Thyroid gland (tissue), 4 donors: Measurements from ENCODE around the gene ITPKB. TPM values are rescaled to one million over a fixed set of nuclear protein-coding genes. Genes with fewer than 3 reads are reported as not detected.

Experiments used
- DNase-seq, 2 donors: peaks; one replicate each; pipeline ENCODE4 v3.0.0-alpha.2; 2019
- H3K27ac ChIP-seq, 3 donors: fragments of 200-600 bp; sonication (generic); 1 replicate in 2 of 3; 2 replicates in 1 of 3; pipeline ENCODE4 v1.5.1; 2016 to 2019; ENCODE audit warnings: mild to moderate bottlenecking in 1 of 3, moderate library complexity in 1 of 3
- H3K27me3 ChIP-seq: fragments of 200-600 bp; sonication (generic); one replicate; pipeline ENCODE4 v1.5.1; 2019
- H3K36me3 ChIP-seq, 2 donors: fragments of 200-600 bp; sonication (generic); one replicate each; pipeline ENCODE4 v1.5.1; 2016 to 2019
- H3K4me1 ChIP-seq, 2 donors: fragments of 200-600 bp; sonication (generic); one replicate each; pipeline ENCODE4 v1.5.1; 2017 to 2019
- H3K4me3 ChIP-seq, 3 donors: fragments of 200-600 bp; sonication (generic); replicated peaks in 1 of 3; 1 replicate in 2 of 3; 2 replicates in 1 of 3; pipeline ENCODE4 v1.5.1; 2016; ENCODE audit warnings: mild to moderate bottlenecking in 1 of 3
- H3K9me3 ChIP-seq: fragments of 200-600 bp; sonication (generic); one replicate; pipeline ENCODE4 v1.5.1; 2017
- POLR2A ChIP-seq, 2 donors: fragments of 450-650 bp; IDR thresholded peaks; one replicate each; pipeline ENCODE4 v1.6.1; 2017; ENCODE audit warnings: antibody characterized with exemption in 2 of 2, mild to moderate bottlenecking in 2 of 2, moderate library complexity in 1 of 2
- WGBS, 2 donors: methylation state at CpG; one replicate each; pipeline ENCODE4 v1.1.5; 2017; 5-methylcytosine and 5-hydroxymethylcytosine counted together
- intact Hi-C: fragments of 100-400 bp; cut with DNase I; formaldehyde crosslinking; loops from one replicate; pipeline ENCODE4 v1.15.1; 2023
- total RNA-seq, 4 donors: library from RNA; depleted of rRNA; stranded (reverse); fragments of >200 nt; gene quantifications; one replicate each; pipeline ENCODE4 v1.2.3, GENCODE V29; 2016
- TF ChIP-seq, protein P1 (sequence below), 6 experiments: fragments of 200-600 bp in 3 of 6; fragments of 450-650 bp in 3 of 6; sonication (generic) in 3 of 6; IDR thresholded peaks; one replicate each; pipeline ENCODE4 v1.5.1; 2016 to 2019; ENCODE audit warnings: antibody characterized with exemption in 6 of 6, mild to moderate bottlenecking in 2 of 6, inconsistent platforms in 1 of 6, moderate library complexity in 1 of 6

Gene ITPKB
- total RNA-seq, 4 donors from 2014 or later = 19.1 to 24.0 (median 22.2) TPM

DNA sequence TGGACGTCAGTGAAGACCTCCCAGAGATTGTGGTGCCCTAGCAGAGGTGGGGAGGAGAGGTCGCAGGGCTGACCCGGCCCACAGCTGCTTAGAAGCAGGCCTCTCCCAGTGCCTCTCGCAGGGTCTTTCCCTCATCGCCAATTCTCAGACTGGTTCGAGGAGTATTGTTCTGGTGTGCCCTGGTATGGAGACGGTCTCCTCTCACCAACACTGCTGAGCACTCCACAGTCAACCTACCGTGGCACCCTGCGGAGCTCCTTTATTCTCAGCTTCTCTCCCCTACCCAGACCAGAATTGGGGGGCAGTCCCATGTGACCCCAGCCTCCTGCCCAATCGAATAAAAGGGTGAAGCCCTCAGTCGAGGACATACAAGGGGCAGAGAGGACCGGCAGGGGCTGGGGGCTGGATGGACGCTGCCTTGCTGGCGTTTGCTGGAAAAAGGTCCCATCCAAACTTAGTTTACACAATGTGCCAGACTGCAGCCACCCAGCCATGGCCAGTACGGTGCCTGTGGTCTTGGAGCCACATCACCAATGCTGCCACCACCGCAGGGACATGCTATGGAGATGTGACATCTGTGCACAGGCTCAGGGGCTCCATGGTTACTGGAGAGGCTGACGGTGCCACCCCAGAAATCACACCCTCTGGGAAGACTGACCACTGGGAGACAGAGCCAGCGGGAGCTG lies 109.7 kb downstream of the ITPKB start:
- H3K27ac ChIP-seq = no peak overlapping the region
- peaks cover 0 to 11% of the 10 kb centered on the region in 2 donors for H3K4me1 ChIP-seq
- H3K36me3 ChIP-seq = no peaks in the 10 kb centered on the region
- H3K9me3 ChIP-seq = no peaks in the 10 kb centered on the region
- no peaks in the 10 kb centered on the region for H3K27me3 ChIP-seq
- 86% methylated on average over 15 to 17 of the region's 18 CpGs for WGBS, 2 donors
- H3K4me3 ChIP-seq = no peak overlapping the region
- TF ChIP-seq, protein P1, sequence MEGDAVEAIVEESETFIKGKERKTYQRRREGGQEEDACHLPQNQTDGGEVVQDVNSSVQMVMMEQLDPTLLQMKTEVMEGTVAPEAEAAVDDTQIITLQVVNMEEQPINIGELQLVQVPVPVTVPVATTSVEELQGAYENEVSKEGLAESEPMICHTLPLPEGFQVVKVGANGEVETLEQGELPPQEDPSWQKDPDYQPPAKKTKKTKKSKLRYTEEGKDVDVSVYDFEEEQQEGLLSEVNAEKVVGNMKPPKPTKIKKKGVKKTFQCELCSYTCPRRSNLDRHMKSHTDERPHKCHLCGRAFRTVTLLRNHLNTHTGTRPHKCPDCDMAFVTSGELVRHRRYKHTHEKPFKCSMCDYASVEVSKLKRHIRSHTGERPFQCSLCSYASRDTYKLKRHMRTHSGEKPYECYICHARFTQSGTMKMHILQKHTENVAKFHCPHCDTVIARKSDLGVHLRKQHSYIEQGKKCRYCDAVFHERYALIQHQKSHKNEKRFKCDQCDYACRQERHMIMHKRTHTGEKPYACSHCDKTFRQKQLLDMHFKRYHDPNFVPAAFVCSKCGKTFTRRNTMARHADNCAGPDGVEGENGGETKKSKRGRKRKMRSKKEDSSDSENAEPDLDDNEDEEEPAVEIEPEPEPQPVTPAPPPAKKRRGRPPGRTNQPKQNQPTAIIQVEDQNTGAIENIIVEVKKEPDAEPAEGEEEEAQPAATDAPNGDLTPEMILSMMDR (IDR thresholded peaks at IDR 0.05) = no peak
- TF ChIP-seq POLR2A (IDR thresholded peaks at IDR 0.05) = no peak
- intact Hi-C loops = no loop called here
- DNase-seq = no peak

DNA sequence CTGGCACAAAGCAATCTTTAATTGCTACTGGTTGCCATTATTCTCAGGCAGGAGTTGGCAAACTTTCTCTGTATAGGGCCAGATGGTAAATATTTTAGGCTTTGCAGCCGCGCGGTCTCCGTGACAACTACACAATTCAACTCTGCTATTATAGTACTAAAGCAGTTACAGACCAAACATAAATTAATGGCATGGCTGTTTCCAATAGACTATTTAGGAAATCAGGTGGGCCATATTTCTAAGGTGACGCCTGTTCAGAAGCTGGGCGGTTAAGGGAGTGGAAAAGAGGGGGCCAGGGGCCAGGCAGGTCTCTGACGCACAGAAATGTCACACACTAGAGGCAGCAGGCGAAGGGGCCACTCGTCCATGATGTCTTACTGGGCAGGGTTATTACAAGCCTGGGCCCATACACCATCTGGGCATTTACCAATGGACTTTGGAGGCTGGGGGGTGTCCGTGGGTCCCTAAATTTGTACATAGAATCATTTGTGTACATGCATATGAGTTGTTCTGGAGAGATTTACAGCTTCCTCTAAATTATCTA lies 110.4 kb downstream of the ITPKB start:
- Histone ChIP-seq H3K4me3 (no peak overlapping the region), H3K9me3 (no peaks in the 10 kb centered on the region), H3K27ac (no peak overlapping the region), H3K36me3 (no peaks in the 10 kb centered on the region), H3K27me3 (no peaks in the 10 kb centered on the region), H3K4me1 (peaks cover 0 to 8% of the 10 kb centered on the region in 2 donors)
- no peak for TF ChIP-seq POLR2A (IDR thresholded peaks at IDR 0.05)
- TF ChIP-seq, protein P1 (IDR thresholded peaks at IDR 0.05) = no peak
- no peak for DNase-seq
- intact Hi-C loops = no loop called here
- whole genome bisulfite sequencing, 2 donors = 91 to 95% methylated on average over 10 of the region's 10 CpGs

DNA sequence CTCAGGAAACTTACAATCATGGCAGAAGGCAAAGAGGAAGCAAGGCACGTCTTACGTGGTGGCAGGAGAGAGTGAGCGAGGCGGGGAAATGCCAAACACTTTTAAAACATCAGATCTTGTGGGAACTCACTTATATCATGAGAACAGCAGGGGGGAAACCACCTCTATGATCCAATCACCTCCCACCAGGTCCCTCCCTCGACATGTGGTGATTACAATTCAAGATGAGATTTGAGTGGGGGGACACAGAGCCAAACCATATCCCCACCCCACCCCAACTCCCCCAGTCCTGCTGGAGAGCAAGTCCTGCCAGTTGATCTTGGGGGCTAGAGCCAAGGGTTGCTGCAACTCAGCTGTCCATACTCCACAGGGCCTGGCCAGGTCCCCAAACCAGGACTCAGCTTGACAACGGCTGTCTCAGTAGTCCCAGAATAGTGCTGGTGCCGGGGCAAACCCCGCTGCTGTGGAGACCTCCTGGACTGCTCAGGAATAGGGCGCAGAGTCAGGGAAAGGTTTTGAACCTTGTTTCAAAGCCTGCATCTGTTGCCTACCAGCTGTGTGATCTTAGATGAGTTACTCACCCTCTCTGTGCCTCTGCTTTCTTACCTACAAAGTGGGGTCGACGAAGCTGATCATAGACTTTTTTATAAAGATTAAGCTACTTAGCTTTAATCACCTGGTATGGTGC lies 111.0 kb downstream of the ITPKB start:
- 83 to 89% methylated on average over 9 to 11 of the region's 11 CpGs for WGBS, 2 donors
- Histone ChIP-seq H3K27ac (no peak overlapping the region), H3K4me1 (peaks cover 0 to 8% of the 10 kb centered on the region in 2 donors), H3K27me3 (no peaks in the 10 kb centered on the region), H3K4me3 (no peak overlapping the region), H3K9me3 (no peaks in the 10 kb centered on the region), H3K36me3 (no peaks in the 10 kb centered on the region)
- DNase-seq = no peak
- TF ChIP-seq, protein P1 (IDR thresholded peaks at IDR 0.05) = no peak
- TF ChIP-seq POLR2A (IDR thresholded peaks at IDR 0.05) = no peak
- intact Hi-C loops = no loop called here

DNA sequence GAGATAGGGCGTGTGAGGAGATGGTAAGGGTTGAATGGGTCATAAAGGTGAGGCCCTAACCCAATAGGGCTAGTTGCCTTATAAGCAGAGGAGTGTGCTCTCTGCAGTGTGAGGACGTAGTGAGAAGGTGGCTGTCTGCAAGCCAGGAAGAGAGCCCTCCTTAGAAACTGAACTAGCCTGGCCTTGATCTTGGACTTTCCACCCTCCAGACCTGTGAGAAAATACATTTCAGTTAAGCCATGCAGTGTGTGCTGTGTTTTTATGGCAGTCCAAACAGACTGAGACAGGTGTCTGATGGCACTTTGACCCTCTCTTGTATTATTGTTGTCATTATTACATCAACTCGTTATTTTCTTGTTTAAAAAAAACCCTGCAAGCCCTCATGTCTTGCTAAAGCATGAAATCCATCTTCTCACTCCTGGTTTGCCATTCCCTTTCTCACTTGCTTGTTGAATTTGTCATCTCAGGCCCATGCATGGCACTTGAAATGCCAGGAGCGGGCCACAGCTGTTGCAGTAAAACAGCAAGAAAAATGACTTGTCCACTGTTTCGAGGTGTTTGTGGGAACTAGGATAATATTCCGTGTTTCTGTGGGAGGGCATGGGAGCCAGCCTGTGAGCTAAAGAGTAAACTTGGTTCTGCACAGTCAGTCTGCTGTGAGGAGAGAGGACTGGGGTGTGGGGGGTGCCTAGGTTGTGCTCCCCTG lies 111.9 kb downstream of the ITPKB start:
- DNase-seq = no peak
- Histone ChIP-seq H3K4me1 (peaks cover 0 to 8% of the 10 kb centered on the region in 2 donors), H3K4me3 (no peak overlapping the region), H3K9me3 (no peaks in the 10 kb centered on the region), H3K36me3 (no peaks in the 10 kb centered on the region), H3K27ac (no peak overlapping the region), H3K27me3 (no peaks in the 10 kb centered on the region)
- intact Hi-C loops = no loop called here
- no peak for TF ChIP-seq POLR2A (IDR thresholded peaks at IDR 0.05)
- TF ChIP-seq, protein P1 (IDR thresholded peaks at IDR 0.05) = no peak
- WGBS, 2 donors = 80 to 84% methylated on average over 6 of the region's 6 CpGs
